Prostate gland (tissue), 2 donors: ENCODE data around the gene DEFB132.

Source experiments
- POLR2A ChIP-seq: fragments of 450-650 bp; IDR thresholded peaks from one replicate; pipeline ENCODE4 v1.6.1; 2016; ENCODE audit warnings: antibody characterized with exemption, mild to moderate bottlenecking
- POLR2AphosphoS5 ChIP-seq: sonication (generic); formaldehyde crosslinking; IDR thresholded peaks from one replicate; pipeline ENCODE4 v1.6.1; 2017; ENCODE audit warnings: antibody characterized with exemption
- TF ChIP-seq, protein P1 (sequence below), 4 experiments: fragments of 200-600 bp in 2 of 4; fragments of 450-650 bp in 2 of 4; sonication (generic) in 2 of 4; IDR thresholded peaks; 1 replicate in 3 of 4; 2 replicates in 1 of 4; pipeline ENCODE4 v1.5.1; 2016 to 2019; ENCODE audit warnings: antibody characterized with exemption in 4 of 4, mild to moderate bottlenecking in 2 of 4, moderate library complexity in 2 of 4

DNA sequence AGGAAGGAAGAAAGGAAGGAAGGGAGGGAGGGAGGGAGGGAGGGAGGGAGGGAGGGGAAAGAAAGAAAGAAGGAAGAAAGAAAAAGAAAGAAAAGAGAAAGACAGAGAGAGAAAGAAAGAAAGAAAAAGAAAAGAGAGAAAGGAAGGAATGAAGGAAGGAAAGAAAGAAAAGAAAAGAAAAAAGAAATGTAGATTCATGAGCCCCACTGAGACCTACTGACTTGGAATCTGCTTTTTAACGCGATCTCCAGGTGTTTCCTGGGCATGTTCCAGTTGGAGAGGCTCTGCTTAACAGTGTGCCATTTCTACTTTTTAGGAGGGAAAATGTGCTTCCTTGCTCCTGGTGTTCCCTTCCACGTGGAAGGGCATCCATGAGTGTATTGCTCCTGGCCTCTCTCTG, 16.4 kb downstream of the DEFB132 start:
- TF ChIP-seq, protein P1, sequence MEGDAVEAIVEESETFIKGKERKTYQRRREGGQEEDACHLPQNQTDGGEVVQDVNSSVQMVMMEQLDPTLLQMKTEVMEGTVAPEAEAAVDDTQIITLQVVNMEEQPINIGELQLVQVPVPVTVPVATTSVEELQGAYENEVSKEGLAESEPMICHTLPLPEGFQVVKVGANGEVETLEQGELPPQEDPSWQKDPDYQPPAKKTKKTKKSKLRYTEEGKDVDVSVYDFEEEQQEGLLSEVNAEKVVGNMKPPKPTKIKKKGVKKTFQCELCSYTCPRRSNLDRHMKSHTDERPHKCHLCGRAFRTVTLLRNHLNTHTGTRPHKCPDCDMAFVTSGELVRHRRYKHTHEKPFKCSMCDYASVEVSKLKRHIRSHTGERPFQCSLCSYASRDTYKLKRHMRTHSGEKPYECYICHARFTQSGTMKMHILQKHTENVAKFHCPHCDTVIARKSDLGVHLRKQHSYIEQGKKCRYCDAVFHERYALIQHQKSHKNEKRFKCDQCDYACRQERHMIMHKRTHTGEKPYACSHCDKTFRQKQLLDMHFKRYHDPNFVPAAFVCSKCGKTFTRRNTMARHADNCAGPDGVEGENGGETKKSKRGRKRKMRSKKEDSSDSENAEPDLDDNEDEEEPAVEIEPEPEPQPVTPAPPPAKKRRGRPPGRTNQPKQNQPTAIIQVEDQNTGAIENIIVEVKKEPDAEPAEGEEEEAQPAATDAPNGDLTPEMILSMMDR (IDR thresholded peaks at IDR 0.05): no peak
- TF ChIP-seq POLR2A: no peak
- TF ChIP-seq POLR2AphosphoS5: no peak
